Measurements from ENCODE around the gene CRYBG3.
A peak's percentile ranks its signal among the peaks of the same experiment; 100 is the strongest.

CRYBG3 gene

GRCh38 chr3:97939401-97939800 is 117.6 kb downstream of the CRYBG3 start:
- Histone ChIP-seq H3K27ac (ENCODE audit: insufficient read depth in 1 of 2, low read depth in 1 of 2, low read length in 2 of 2, poor library complexity in 1 of 2, severe bottlenecking in 2 of 2) (no peak overlapping the region), H3K9me3 (ENCODE audit: control extremely low read depth in 1 of 5, control insufficient read depth in 4 of 5, insufficient read depth in 2 of 5, low read depth in 1 of 5, low read length in 4 of 5) (no peaks in the 10 kb centered on the region), H3K27me3 (replicated peaks in 2 of 5; ENCODE audit: control insufficient read depth in 4 of 5, insufficient read depth in 5 of 5, low read length in 4 of 5) (no peaks in the 10 kb centered on the region), H3K4me1 (ENCODE audit: control extremely low read depth in 1 of 4, control insufficient read depth in 4 of 4, insufficient read depth in 4 of 4, low read length in 3 of 4) (no peaks in the 10 kb centered on the region), H3K4me3 (ENCODE audit: control insufficient read depth in 1 of 7, extremely low read depth in 1 of 7, insufficient read depth in 4 of 7, low read depth in 2 of 7, low read length in 6 of 7) (no peak overlapping the region), H3K36me3 (ENCODE audit: control insufficient read depth in 4 of 4, insufficient read depth in 4 of 4, low read length in 3 of 4) (peaks cover 0 to 19% (median 7%) of the 10 kb centered on the region in 4 experiments)
- no peak for DNase-seq
- WGBS (ENCODE audit: insufficient coverage): 100% methylated on average over 1 of the region's 2 CpGs
- ChIA-PET CTCF (no interaction called here), POLR2A (no interaction called here)

- no peaks in the 10 kb centered on the region for H3K4me1 ChIP-seq (ENCODE audit: control extremely low read depth in 1 of 4, control insufficient read depth in 4 of 4, insufficient read depth in 4 of 4, low read length in 3 of 4)
- no peak overlapping the region for H3K27ac ChIP-seq (ENCODE audit: insufficient read depth in 1 of 2, low read depth in 1 of 2, low read length in 2 of 2, poor library complexity in 1 of 2, severe bottlenecking in 2 of 2)
- peaks cover 0 to 21% (median 9%) of the 10 kb centered on the region in 4 experiments for H3K36me3 ChIP-seq (ENCODE audit: control insufficient read depth in 4 of 4, insufficient read depth in 4 of 4, low read length in 3 of 4)
- no peak overlapping the region for H3K4me3 ChIP-seq (ENCODE audit: control insufficient read depth in 1 of 7, extremely low read depth in 1 of 7, insufficient read depth in 4 of 7, low read depth in 2 of 7, low read length in 6 of 7)
- 75% methylated on average over 1 of the region's 1 CpG for WGBS (ENCODE audit: insufficient coverage)
- no peaks in the 10 kb centered on the region for H3K27me3 ChIP-seq (replicated peaks in 2 of 5; ENCODE audit: control insufficient read depth in 4 of 5, insufficient read depth in 5 of 5, low read length in 4 of 5)
- POLR2A ChIA-PET: no interaction called here
- CTCF ChIA-PET: interaction anchor here (1.2 kb wide), 1 partner anchor 84 kb away, joined by 6 read pairs; no protein-coding TSS in a partner anchor
- peak; percentile 7 to 20 (median 16) for DNase-seq
- H3K9me3 ChIP-seq (ENCODE audit: control extremely low read depth in 1 of 5, control insufficient read depth in 4 of 5, insufficient read depth in 2 of 5, low read depth in 1 of 5, low read length in 4 of 5): no peaks in the 10 kb centered on the region
Observed at GRCh38 chr3:97940034-97940433, 118.2 kb downstream of the CRYBG3 start.

- Histone ChIP-seq H3K36me3 (ENCODE audit: control insufficient read depth in 4 of 4, insufficient read depth in 4 of 4, low read length in 3 of 4) (peaks cover 4 to 42% (median 23%) of the 10 kb centered on the region in 4 experiments), H3K4me3 (ENCODE audit: control insufficient read depth in 1 of 7, extremely low read depth in 1 of 7, insufficient read depth in 4 of 7, low read depth in 2 of 7, low read length in 6 of 7) (no peak overlapping the region), H3K4me1 (ENCODE audit: control extremely low read depth in 1 of 4, control insufficient read depth in 4 of 4, insufficient read depth in 4 of 4, low read length in 3 of 4) (no peaks in the 10 kb centered on the region), H3K27ac (ENCODE audit: insufficient read depth in 1 of 2, low read depth in 1 of 2, low read length in 2 of 2, poor library complexity in 1 of 2, severe bottlenecking in 2 of 2) (no peak overlapping the region), H3K9me3 (ENCODE audit: control extremely low read depth in 1 of 5, control insufficient read depth in 4 of 5, insufficient read depth in 2 of 5, low read depth in 1 of 5, low read length in 4 of 5) (no peaks in the 10 kb centered on the region), H3K27me3 (replicated peaks in 2 of 5; ENCODE audit: control insufficient read depth in 4 of 5, insufficient read depth in 5 of 5, low read length in 4 of 5) (no peaks in the 10 kb centered on the region)
- ChIA-PET CTCF (interaction anchor here (0.8 to 1.4 kb wide), 2 partner anchors 28 to 590 kb away, joined by 3 to 4 read pairs; no protein-coding TSS in a partner anchor), POLR2A (no interaction called here)
- 100% methylated on average over 2 of the region's 4 CpGs for WGBS (ENCODE audit: insufficient coverage)
- DNase-seq: no peak
Observed at GRCh38 chr3:97942801-97943546, 121.2 kb downstream of the CRYBG3 start.

- 96% methylated on average over 4 of the region's 5 CpGs for WGBS (ENCODE audit: insufficient coverage)
- POLR2A ChIA-PET: no interaction called here
- no peak overlapping the region for H3K4me3 ChIP-seq (ENCODE audit: control insufficient read depth in 1 of 7, extremely low read depth in 1 of 7, insufficient read depth in 4 of 7, low read depth in 2 of 7, low read length in 6 of 7)
- no peaks in the 10 kb centered on the region for H3K27me3 ChIP-seq (replicated peaks in 2 of 5; ENCODE audit: control insufficient read depth in 4 of 5, insufficient read depth in 5 of 5, low read length in 4 of 5)
- CTCF ChIA-PET: interaction anchor here (1.0 to 1.8 kb wide), 3 partner anchors 8 to 19 kb away, joined by 3 read pairs; no protein-coding TSS in a partner anchor
- no peak overlapping the region for H3K27ac ChIP-seq (ENCODE audit: insufficient read depth in 1 of 2, low read depth in 1 of 2, low read length in 2 of 2, poor library complexity in 1 of 2, severe bottlenecking in 2 of 2)
- no peaks in the 10 kb centered on the region for H3K9me3 ChIP-seq (ENCODE audit: control extremely low read depth in 1 of 5, control insufficient read depth in 4 of 5, insufficient read depth in 2 of 5, low read depth in 1 of 5, low read length in 4 of 5)
- peaks cover 22 to 77% (median 52%) of the 10 kb centered on the region in 4 experiments for H3K36me3 ChIP-seq (ENCODE audit: control insufficient read depth in 4 of 4, insufficient read depth in 4 of 4, low read length in 3 of 4)
- DNase-seq: no peak
- H3K4me1 ChIP-seq (ENCODE audit: control extremely low read depth in 1 of 4, control insufficient read depth in 4 of 4, insufficient read depth in 4 of 4, low read length in 3 of 4): no peaks in the 10 kb centered on the region
Observed at GRCh38 chr3:97948351-97949109, 126.7 kb downstream of the CRYBG3 start.

DNA sequence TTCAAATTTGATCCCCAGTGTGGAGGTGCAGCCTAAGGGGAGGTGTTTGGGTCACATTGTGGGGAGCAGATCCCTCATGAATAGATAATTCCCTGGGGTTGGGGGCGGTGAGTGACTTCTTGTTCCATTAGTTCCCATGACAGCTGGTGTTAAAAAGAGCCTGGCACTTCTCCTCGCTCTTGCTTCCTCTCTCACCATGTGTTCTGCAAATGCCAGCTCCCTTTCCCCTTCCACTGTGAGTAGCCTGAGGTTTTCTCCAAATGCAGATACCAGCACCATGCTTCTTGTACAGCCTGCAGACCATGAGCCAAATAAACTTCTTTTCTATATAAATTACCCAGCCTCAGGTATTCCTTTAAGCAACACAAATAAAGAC is 127.3 kb downstream of the CRYBG3 start:
- DNase-seq: no peak
- no peak overlapping the region for H3K4me3 ChIP-seq (ENCODE audit: control insufficient read depth in 1 of 7, extremely low read depth in 1 of 7, insufficient read depth in 4 of 7, low read depth in 2 of 7, low read length in 6 of 7)
- ChIA-PET CTCF (interaction anchor here (1.1 kb wide), 1 partner anchor 8 kb away, joined by 3 read pairs; no protein-coding TSS in a partner anchor), POLR2A (no interaction called here)
- no peaks in the 10 kb centered on the region for H3K9me3 ChIP-seq (ENCODE audit: control extremely low read depth in 1 of 5, control insufficient read depth in 4 of 5, insufficient read depth in 2 of 5, low read depth in 1 of 5, low read length in 4 of 5)
- H3K27ac ChIP-seq (ENCODE audit: insufficient read depth in 1 of 2, low read depth in 1 of 2, low read length in 2 of 2, poor library complexity in 1 of 2, severe bottlenecking in 2 of 2): no peak overlapping the region
- H3K36me3 ChIP-seq (ENCODE audit: control insufficient read depth in 4 of 4, insufficient read depth in 4 of 4, low read length in 3 of 4): peaks cover 20 to 80% (median 56%) of the 10 kb centered on the region in 4 experiments
- no peaks in the 10 kb centered on the region for H3K4me1 ChIP-seq (ENCODE audit: control extremely low read depth in 1 of 4, control insufficient read depth in 4 of 4, insufficient read depth in 4 of 4, low read length in 3 of 4)
- 100% methylated on average over 2 of the region's 2 CpGs for WGBS (ENCODE audit: insufficient coverage)
- no peaks in the 10 kb centered on the region for H3K27me3 ChIP-seq (replicated peaks in 2 of 5; ENCODE audit: control insufficient read depth in 4 of 5, insufficient read depth in 5 of 5, low read length in 4 of 5)

GRCh38 chr3:97949743-97950142 is 127.9 kb downstream of the CRYBG3 start:
- 100% methylated on average over 3 of the region's 5 CpGs for WGBS (ENCODE audit: insufficient coverage)
- H3K9me3 ChIP-seq (ENCODE audit: control extremely low read depth in 1 of 5, control insufficient read depth in 4 of 5, insufficient read depth in 2 of 5, low read depth in 1 of 5, low read length in 4 of 5): no peaks in the 10 kb centered on the region
- H3K4me1 ChIP-seq (ENCODE audit: control extremely low read depth in 1 of 4, control insufficient read depth in 4 of 4, insufficient read depth in 4 of 4, low read length in 3 of 4): no peaks in the 10 kb centered on the region
- H3K4me3 ChIP-seq (ENCODE audit: control insufficient read depth in 1 of 7, extremely low read depth in 1 of 7, insufficient read depth in 4 of 7, low read depth in 2 of 7, low read length in 6 of 7): no peak overlapping the region
- DNase-seq: no peak
- ChIA-PET CTCF (interaction anchor here (1.1 to 1.2 kb wide), 2 partner anchors 9 to 19 kb away, joined by 3 read pairs; no protein-coding TSS in a partner anchor), POLR2A (no interaction called here)
- no peaks in the 10 kb centered on the region for H3K27me3 ChIP-seq (replicated peaks in 2 of 5; ENCODE audit: control insufficient read depth in 4 of 5, insufficient read depth in 5 of 5, low read length in 4 of 5)
- peaks cover 25 to 85% (median 61%) of the 10 kb centered on the region in 4 experiments for H3K36me3 ChIP-seq (ENCODE audit: control insufficient read depth in 4 of 4, insufficient read depth in 4 of 4, low read length in 3 of 4)
- H3K27ac ChIP-seq (ENCODE audit: insufficient read depth in 1 of 2, low read depth in 1 of 2, low read length in 2 of 2, poor library complexity in 1 of 2, severe bottlenecking in 2 of 2): no peak overlapping the region

DNA sequence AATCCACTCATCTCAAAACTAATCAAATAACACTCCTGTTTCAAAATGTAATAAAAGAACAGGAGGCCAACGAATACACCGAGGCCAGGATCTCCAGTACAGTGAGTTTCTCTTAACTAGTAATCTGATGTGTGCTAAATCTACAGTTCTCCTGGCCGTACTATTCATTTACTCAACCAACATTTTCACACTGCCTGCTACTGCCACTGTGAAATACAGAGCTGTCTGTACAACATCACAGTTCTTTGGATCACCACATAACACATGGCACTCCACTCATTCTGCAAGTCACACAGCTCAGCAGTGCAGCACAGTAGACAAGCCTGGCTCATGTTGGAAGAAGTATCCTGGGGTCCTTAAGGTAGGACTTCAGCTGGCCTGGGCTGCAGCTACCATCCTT is 128.5 kb downstream of the CRYBG3 start:
- Histone ChIP-seq H3K4me1 (ENCODE audit: control extremely low read depth in 1 of 4, control insufficient read depth in 4 of 4, insufficient read depth in 4 of 4, low read length in 3 of 4) (no peaks in the 10 kb centered on the region), H3K36me3 (ENCODE audit: control insufficient read depth in 4 of 4, insufficient read depth in 4 of 4, low read length in 3 of 4) (peaks cover 25 to 81% (median 60%) of the 10 kb centered on the region in 4 experiments), H3K4me3 (ENCODE audit: control insufficient read depth in 1 of 7, extremely low read depth in 1 of 7, insufficient read depth in 4 of 7, low read depth in 2 of 7, low read length in 6 of 7) (no peak overlapping the region), H3K27me3 (replicated peaks in 2 of 5; ENCODE audit: control insufficient read depth in 4 of 5, insufficient read depth in 5 of 5, low read length in 4 of 5) (no peaks in the 10 kb centered on the region), H3K27ac (ENCODE audit: insufficient read depth in 1 of 2, low read depth in 1 of 2, low read length in 2 of 2, poor library complexity in 1 of 2, severe bottlenecking in 2 of 2) (no peak overlapping the region), H3K9me3 (ENCODE audit: control extremely low read depth in 1 of 5, control insufficient read depth in 4 of 5, insufficient read depth in 2 of 5, low read depth in 1 of 5, low read length in 4 of 5) (no peaks in the 10 kb centered on the region)
- CTCF ChIA-PET: interaction anchor here (1.2 kb wide), 1 partner anchor 19 kb away, joined by 3 read pairs; no protein-coding TSS in a partner anchor
- DNase-seq: no peak
- 94% methylated on average over 3 of the region's 3 CpGs for WGBS (ENCODE audit: insufficient coverage)
- POLR2A ChIA-PET: no interaction called here
